ENCODE measurements around the gene PRSS21. TPM values are rescaled to one million over a fixed set of nuclear protein-coding genes. Genes with fewer than 3 reads are reported as not detected.

PRSS21 gene
- total and polyA plus RNA-seq, 8 donors, result 0.59 to 3.2 (median 1.0) TPM; not detected in 1

- no peak overlapping the region for H3K27ac ChIP-seq
- WGBS, 2 donors, result 82 to 84% methylated on average over 14 of the region's 14 CpGs
- ATAC-seq (peak in 2 of 4 donors; percentile 10 to 24), DNase-seq (peak in 1 of 6 donors; percentile 67), FAIRE-seq (no peak)
- TF ChIP-seq, protein P1, sequence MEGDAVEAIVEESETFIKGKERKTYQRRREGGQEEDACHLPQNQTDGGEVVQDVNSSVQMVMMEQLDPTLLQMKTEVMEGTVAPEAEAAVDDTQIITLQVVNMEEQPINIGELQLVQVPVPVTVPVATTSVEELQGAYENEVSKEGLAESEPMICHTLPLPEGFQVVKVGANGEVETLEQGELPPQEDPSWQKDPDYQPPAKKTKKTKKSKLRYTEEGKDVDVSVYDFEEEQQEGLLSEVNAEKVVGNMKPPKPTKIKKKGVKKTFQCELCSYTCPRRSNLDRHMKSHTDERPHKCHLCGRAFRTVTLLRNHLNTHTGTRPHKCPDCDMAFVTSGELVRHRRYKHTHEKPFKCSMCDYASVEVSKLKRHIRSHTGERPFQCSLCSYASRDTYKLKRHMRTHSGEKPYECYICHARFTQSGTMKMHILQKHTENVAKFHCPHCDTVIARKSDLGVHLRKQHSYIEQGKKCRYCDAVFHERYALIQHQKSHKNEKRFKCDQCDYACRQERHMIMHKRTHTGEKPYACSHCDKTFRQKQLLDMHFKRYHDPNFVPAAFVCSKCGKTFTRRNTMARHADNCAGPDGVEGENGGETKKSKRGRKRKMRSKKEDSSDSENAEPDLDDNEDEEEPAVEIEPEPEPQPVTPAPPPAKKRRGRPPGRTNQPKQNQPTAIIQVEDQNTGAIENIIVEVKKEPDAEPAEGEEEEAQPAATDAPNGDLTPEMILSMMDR (IDR thresholded peaks at IDR 0.05), result no peak
- H3K4me3 ChIP-seq, result no peak overlapping the region
- H3K27me3 ChIP-seq, result no peaks in the 10 kb centered on the region
- intact Hi-C loops (cut with DNase I), result no loop called here
- H3K4me1 ChIP-seq, result no peaks in the 10 kb centered on the region
- H3K36me3 ChIP-seq, result peaks cover 11 to 69% (median 58%) of the 10 kb centered on the region in 3 donors
- H3K9me3 ChIP-seq, result no peaks in the 10 kb centered on the region
Measured at GRCh38 chr16:2769675-2770056, 47.4 kb upstream of the PRSS21 start.

GRCh38 chr16:2770057-2770951 is 46.7 kb upstream of the PRSS21 start:
- Histone ChIP-seq H3K27ac (no peak overlapping the region), H3K9me3 (no peaks in the 10 kb centered on the region), H3K27me3 (no peaks in the 10 kb centered on the region), H3K4me3 (no peak overlapping the region), H3K4me1 (peaks cover 0 to 3% (median 0%) of the 10 kb centered on the region in 3 donors), H3K36me3 (peaks cover 8 to 67% (median 51%) of the 10 kb centered on the region in 3 donors)
- no peak for FAIRE-seq
- peak in 1 of 6 donors; percentile 69 for DNase-seq
- 87 to 88% methylated on average over 31 to 32 of the region's 32 CpGs for WGBS, 2 donors
- TF ChIP-seq, protein P1 (IDR thresholded peaks at IDR 0.05), result no peak
- ATAC-seq, result peak in 2 of 4 donors; percentile 1 to 11
- intact Hi-C loops (cut with DNase I), result no loop called here

- H3K4me1 ChIP-seq, result peaks cover 8 to 13% (median 8%) of the 10 kb centered on the region in 3 donors
- 83 to 85% methylated on average over 18 of the region's 18 CpGs for WGBS, 2 donors
- no peak for ATAC-seq
- TF ChIP-seq, protein P1 (IDR thresholded peaks at IDR 0.05), result no peak
- peaks cover 8 to 54% (median 47%) of the 10 kb centered on the region in 3 donors for H3K36me3 ChIP-seq
- no peak overlapping the region for H3K27ac ChIP-seq
- peak in 1 of 6 donors; percentile 18 for DNase-seq
- H3K27me3 ChIP-seq, result no peaks in the 10 kb centered on the region
- no peaks in the 10 kb centered on the region for H3K9me3 ChIP-seq
- FAIRE-seq, result no peak
- intact Hi-C loops (cut with DNase I), result no loop called here
- no peak overlapping the region for H3K4me3 ChIP-seq
Measured at GRCh38 chr16:2771496-2772402, 45.3 kb upstream of the PRSS21 start.

GRCh38 chr16:2773188-2773968 is 43.7 kb upstream of the PRSS21 start:
- WGBS, 2 donors, result 84% methylated on average over 12 of the region's 12 CpGs
- TF ChIP-seq, protein P1 (IDR thresholded peaks at IDR 0.05), result no peak
- ATAC-seq (no peak), FAIRE-seq (no peak), DNase-seq (no peak)
- no peak overlapping the region for H3K27ac ChIP-seq
- H3K9me3 ChIP-seq, result no peaks in the 10 kb centered on the region
- intact Hi-C loops (cut with DNase I), result no loop called here
- no peaks in the 10 kb centered on the region for H3K27me3 ChIP-seq
- peaks cover 4 to 38% (median 32%) of the 10 kb centered on the region in 3 donors for H3K36me3 ChIP-seq
- peaks cover 8 to 16% (median 8%) of the 10 kb centered on the region in 3 donors for H3K4me1 ChIP-seq
- no peak overlapping the region for H3K4me3 ChIP-seq

Data from pancreas (tissue), 10 donors.